ENCODE results near the gene PLK4.

- TF ChIP-seq CTCF (IDR thresholded peaks at IDR 0.05; ENCODE audit: poor library complexity) (no peak), EZH2 (IDR thresholded peaks at IDR 0.05; ENCODE audit: borderline replicate concordance) (no peak)
Observed at GRCh38 chr4:127852661-127853060, 28.0 kb upstream of the PLK4 start.

Data from hepatocyte (in vitro differentiated cells).